K562 (cell line): ENCODE data around the gene CCDC194. TPM values are rescaled to one million over a fixed set of nuclear protein-coding genes. Genes with fewer than 3 reads are reported as not detected.

Source experiments
- ATF1 ChIP-seq, 2 experiments: fragments of 450-650 bp in 1 of 2; IDR thresholded peaks; 2 replicates each; pipeline ENCODE4 v1.6.1; 2016; ENCODE audit warnings: missing compliant biosample characterization in 1 of 2, missing genetic modification characterization in 1 of 2
- FOXA1 ChIP-seq: fragments of 450-650 bp; IDR thresholded peaks from 2 replicates; pipeline ENCODE4 v1.6.1; 2016; ENCODE audit warnings: mild to moderate bottlenecking, borderline replicate concordance
- KAT7 ChIP-seq: sonication (generic); formaldehyde crosslinking; IDR thresholded peaks from 2 replicates; pipeline ENCODE4 v1.8.0; 2022; ENCODE audit warnings: missing genetic modification reagents, mild to moderate bottlenecking, borderline replicate concordance
- NFYB ChIP-seq: IDR thresholded peaks from 2 replicates; pipeline ENCODE4 v1.6.1; 2011; ENCODE audit warnings: mild to moderate bottlenecking, moderate library complexity; ENCODE audit not compliant: insufficient read length; ENCODE audit errors: extremely low read depth
- NRF1 ChIP-seq, 2 experiments: fragments of 450-650 bp; IDR thresholded peaks in 1 of 2; conservative IDR thresholded peaks in 1 of 2; 2 replicates each; pipeline ENCODE4 v1.6.1; 2014; ENCODE audit warnings: mild to moderate bottlenecking in 2 of 2
- PYGO2 ChIP-seq: fragments of 450-650 bp; IDR thresholded peaks from 2 replicates; pipeline ENCODE4 v1.6.1; 2016; ENCODE audit warnings: mild to moderate bottlenecking, missing genetic modification characterization, moderate library complexity, missing compliant biosample characterization
- RBM25 ChIP-seq: fragments of 200-400 bp; formaldehyde crosslinking; IDR thresholded peaks from 2 replicates; pipeline ENCODE4 v1.6.1; 2018; ENCODE audit warnings: low read length, low read depth, moderate library complexity; ENCODE audit not compliant: severe bottlenecking
- SMARCA5 ChIP-seq: fragments of 450-650 bp; IDR thresholded peaks from 2 replicates; pipeline ENCODE4 v1.6.1; 2016
- ZC3H8 ChIP-seq: fragments of 450-650 bp; IDR thresholded peaks from 2 replicates; pipeline ENCODE4 v1.6.1; 2017
- ZNF175 ChIP-seq: fragments of 200-800 bp; sonication (Bioruptor generic); IDR thresholded peaks from 2 replicates; pipeline ENCODE4 v1.6.1; 2016; ENCODE audit warnings: low read depth, mild to moderate bottlenecking, missing genetic modification characterization, missing compliant biosample characterization
- ZNF24 ChIP-seq: fragments of 450-650 bp; IDR thresholded peaks from 2 replicates; pipeline ENCODE4 v1.6.1; 2016
- ZNF354B ChIP-seq: fragments of 250-450 bp; sonication (Bioruptor Pico); IDR thresholded peaks from 2 replicates; pipeline ENCODE4 v1.4.0; 2020
- polyA plus RNA-seq, 8 experiments: library from polyadenylated mRNA; depleted of rRNA in 4 of 8; stranded (reverse) in 5 of 8; unstranded in 3 of 8; fragments of >200 nt; fragmentation: Nextera tagmentation in 2 of 8; fragmentation: Illumina TruSeq in 1 of 8; extraction: Ambion mirVana in 2 of 8; extraction: Trizol in 1 of 8; gene quantifications; 2 replicates each; pipeline versions ENCODE4 v1.2.1 to v1.2.3, GENCODE V29; 2011 to 2014; ENCODE audit warnings: inconsistent platforms in 1 of 8, missing spikeins in 1 of 8
- total RNA-seq, 7 experiments: library from RNA; depleted of rRNA in 6 of 7; stranded (reverse); fragments of >200 nt in 6 of 7; fragmentation: Illumina TruSeq in 2 of 7; extraction: Trizol in 2 of 7; gene quantifications; 2 replicates each; pipeline versions ENCODE4 v1.2.1 to v1.2.3, GENCODE V29; 2011 to 2021; ENCODE audit warnings: low replicate concordance in 1 of 7
- TF ChIP-seq, protein P1 (sequence below): fragments of 450-650 bp; IDR thresholded peaks from 2 replicates; pipeline ENCODE4 v1.6.1; 2016; ENCODE audit warnings: mild to moderate bottlenecking, moderate library complexity
- TF ChIP-seq, protein P2 (sequence below): fragments of 450-650 bp; formaldehyde crosslinking; IDR thresholded peaks from 2 replicates; pipeline ENCODE4 v1.4.0; 2020; ENCODE audit warnings: mild to moderate bottlenecking, moderate library complexity
- TF ChIP-seq, protein P3 (sequence below): sonication (generic); formaldehyde crosslinking; IDR thresholded peaks from 2 replicates; pipeline ENCODE4 v1.8.0; 2023; ENCODE audit warnings: mild to moderate bottlenecking, missing genetic modification reagents

CCDC194 gene
- total and polyA plus RNA-seq, 9 of the 15 experiments (the other 6 are each of a cell fraction or from before 2014, with no cell fraction given): 0.13 to 1.3 (median 0.39) TPM; not detected in 3

DNA sequence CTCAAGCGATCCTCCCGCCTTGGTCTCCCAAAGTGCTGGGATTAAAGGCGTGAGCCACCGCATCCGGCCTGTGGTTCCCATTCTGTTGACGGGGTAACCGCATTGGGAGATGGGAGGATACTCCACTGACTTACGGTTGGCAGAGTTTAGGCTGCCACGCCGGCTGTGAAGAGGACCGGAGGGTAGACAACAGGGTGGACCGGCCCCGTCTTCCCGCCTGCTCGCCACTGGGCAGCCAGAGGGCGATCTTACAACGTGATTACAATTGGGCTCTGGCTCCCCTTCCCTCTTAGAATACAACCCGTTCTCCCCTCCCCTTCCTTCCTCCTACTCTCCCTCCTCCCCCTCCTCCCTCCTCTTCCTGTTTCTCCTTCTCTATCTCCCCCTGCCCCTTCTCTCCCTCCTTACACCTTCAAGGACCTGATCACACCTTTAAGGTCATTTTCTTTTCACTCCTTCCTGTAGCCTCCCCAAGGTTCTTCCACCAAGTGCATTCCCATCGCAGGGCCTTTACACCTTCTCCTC, 957 bp upstream of the CCDC194 start (continued):
- TF ChIP-seq NRF1 (conservative IDR thresholded peaks at IDR 0.05 in 1 of 2, IDR thresholded peaks at IDR 0.05 in 1 of 2) (no peak), ZNF24 (peak; percentile 59; the same call in 1 of the 2 replicates), NFYB (no peak), ZNF175 (CRISPR knock-in tag) (no peak), SMARCA5 (peak; percentile 97), PYGO2 (tag) (no peak), FOXA1 (no peak), RBM25 (peak; percentile 88), ATF1 (CRISPR knock-in tag; IDR thresholded peaks at IDR 0.05) (no peak), ATF1 (tag; IDR thresholded peaks at IDR 0.05) (peak; percentile 56), KAT7 (CRISPR knock-in tag) (peak; percentile 62; the same call in 1 of the 2 replicates), ZC3H8 (peak; percentile 48; the same call in 1 of the 2 replicates), ZNF354B (CRISPR knock-in tag) (no peak)
- TF ChIP-seq, protein P1, sequence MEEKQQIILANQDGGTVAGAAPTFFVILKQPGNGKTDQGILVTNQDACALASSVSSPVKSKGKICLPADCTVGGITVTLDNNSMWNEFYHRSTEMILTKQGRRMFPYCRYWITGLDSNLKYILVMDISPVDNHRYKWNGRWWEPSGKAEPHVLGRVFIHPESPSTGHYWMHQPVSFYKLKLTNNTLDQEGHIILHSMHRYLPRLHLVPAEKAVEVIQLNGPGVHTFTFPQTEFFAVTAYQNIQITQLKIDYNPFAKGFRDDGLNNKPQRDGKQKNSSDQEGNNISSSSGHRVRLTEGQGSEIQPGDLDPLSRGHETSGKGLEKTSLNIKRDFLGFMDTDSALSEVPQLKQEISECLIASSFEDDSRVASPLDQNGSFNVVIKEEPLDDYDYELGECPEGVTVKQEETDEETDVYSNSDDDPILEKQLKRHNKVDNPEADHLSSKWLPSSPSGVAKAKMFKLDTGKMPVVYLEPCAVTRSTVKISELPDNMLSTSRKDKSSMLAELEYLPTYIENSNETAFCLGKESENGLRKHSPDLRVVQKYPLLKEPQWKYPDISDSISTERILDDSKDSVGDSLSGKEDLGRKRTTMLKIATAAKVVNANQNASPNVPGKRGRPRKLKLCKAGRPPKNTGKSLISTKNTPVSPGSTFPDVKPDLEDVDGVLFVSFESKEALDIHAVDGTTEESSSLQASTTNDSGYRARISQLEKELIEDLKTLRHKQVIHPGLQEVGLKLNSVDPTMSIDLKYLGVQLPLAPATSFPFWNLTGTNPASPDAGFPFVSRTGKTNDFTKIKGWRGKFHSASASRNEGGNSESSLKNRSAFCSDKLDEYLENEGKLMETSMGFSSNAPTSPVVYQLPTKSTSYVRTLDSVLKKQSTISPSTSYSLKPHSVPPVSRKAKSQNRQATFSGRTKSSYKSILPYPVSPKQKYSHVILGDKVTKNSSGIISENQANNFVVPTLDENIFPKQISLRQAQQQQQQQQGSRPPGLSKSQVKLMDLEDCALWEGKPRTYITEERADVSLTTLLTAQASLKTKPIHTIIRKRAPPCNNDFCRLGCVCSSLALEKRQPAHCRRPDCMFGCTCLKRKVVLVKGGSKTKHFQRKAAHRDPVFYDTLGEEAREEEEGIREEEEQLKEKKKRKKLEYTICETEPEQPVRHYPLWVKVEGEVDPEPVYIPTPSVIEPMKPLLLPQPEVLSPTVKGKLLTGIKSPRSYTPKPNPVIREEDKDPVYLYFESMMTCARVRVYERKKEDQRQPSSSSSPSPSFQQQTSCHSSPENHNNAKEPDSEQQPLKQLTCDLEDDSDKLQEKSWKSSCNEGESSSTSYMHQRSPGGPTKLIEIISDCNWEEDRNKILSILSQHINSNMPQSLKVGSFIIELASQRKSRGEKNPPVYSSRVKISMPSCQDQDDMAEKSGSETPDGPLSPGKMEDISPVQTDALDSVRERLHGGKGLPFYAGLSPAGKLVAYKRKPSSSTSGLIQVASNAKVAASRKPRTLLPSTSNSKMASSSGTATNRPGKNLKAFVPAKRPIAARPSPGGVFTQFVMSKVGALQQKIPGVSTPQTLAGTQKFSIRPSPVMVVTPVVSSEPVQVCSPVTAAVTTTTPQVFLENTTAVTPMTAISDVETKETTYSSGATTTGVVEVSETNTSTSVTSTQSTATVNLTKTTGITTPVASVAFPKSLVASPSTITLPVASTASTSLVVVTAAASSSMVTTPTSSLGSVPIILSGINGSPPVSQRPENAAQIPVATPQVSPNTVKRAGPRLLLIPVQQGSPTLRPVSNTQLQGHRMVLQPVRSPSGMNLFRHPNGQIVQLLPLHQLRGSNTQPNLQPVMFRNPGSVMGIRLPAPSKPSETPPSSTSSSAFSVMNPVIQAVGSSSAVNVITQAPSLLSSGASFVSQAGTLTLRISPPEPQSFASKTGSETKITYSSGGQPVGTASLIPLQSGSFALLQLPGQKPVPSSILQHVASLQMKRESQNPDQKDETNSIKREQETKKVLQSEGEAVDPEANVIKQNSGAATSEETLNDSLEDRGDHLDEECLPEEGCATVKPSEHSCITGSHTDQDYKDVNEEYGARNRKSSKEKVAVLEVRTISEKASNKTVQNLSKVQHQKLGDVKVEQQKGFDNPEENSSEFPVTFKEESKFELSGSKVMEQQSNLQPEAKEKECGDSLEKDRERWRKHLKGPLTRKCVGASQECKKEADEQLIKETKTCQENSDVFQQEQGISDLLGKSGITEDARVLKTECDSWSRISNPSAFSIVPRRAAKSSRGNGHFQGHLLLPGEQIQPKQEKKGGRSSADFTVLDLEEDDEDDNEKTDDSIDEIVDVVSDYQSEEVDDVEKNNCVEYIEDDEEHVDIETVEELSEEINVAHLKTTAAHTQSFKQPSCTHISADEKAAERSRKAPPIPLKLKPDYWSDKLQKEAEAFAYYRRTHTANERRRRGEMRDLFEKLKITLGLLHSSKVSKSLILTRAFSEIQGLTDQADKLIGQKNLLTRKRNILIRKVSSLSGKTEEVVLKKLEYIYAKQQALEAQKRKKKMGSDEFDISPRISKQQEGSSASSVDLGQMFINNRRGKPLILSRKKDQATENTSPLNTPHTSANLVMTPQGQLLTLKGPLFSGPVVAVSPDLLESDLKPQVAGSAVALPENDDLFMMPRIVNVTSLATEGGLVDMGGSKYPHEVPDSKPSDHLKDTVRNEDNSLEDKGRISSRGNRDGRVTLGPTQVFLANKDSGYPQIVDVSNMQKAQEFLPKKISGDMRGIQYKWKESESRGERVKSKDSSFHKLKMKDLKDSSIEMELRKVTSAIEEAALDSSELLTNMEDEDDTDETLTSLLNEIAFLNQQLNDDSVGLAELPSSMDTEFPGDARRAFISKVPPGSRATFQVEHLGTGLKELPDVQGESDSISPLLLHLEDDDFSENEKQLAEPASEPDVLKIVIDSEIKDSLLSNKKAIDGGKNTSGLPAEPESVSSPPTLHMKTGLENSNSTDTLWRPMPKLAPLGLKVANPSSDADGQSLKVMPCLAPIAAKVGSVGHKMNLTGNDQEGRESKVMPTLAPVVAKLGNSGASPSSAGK: no peak
- TF ChIP-seq, protein P2, sequence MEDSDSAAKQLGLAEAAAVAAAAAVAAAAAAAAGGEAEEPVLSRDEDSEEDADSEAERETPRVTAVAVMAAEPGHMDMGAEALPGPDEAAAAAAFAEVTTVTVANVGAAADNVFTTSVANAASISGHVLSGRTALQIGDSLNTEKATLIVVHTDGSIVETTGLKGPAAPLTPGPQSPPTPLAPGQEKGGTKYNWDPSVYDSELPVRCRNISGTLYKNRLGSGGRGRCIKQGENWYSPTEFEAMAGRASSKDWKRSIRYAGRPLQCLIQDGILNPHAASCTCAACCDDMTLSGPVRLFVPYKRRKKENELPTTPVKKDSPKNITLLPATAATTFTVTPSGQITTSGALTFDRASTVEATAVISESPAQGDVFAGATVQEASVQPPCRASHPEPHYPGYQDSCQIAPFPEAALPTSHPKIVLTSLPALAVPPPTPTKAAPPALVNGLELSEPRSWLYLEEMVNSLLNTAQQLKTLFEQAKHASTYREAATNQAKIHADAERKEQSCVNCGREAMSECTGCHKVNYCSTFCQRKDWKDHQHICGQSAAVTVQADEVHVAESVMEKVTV (CRISPR knock-in tag): peak; percentile 79
- TF ChIP-seq, protein P3, sequence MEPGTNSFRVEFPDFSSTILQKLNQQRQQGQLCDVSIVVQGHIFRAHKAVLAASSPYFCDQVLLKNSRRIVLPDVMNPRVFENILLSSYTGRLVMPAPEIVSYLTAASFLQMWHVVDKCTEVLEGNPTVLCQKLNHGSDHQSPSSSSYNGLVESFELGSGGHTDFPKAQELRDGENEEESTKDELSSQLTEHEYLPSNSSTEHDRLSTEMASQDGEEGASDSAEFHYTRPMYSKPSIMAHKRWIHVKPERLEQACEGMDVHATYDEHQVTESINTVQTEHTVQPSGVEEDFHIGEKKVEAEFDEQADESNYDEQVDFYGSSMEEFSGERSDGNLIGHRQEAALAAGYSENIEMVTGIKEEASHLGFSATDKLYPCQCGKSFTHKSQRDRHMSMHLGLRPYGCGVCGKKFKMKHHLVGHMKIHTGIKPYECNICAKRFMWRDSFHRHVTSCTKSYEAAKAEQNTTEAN (CRISPR knock-in tag): 0 out of 2 replicates have a peak, but pooled peaks have one; percentile 66
